GM18526 (cell line): ENCODE measurements around the gene ISG15.

Experiments used
- POLR2A ChIP-seq: IDR thresholded peaks from 3 replicates; pipeline ENCODE4 v1.6.1; 2011; ENCODE audit not compliant: insufficient read length; ENCODE audit errors: extremely low read depth

ISG15 gene

DNA sequence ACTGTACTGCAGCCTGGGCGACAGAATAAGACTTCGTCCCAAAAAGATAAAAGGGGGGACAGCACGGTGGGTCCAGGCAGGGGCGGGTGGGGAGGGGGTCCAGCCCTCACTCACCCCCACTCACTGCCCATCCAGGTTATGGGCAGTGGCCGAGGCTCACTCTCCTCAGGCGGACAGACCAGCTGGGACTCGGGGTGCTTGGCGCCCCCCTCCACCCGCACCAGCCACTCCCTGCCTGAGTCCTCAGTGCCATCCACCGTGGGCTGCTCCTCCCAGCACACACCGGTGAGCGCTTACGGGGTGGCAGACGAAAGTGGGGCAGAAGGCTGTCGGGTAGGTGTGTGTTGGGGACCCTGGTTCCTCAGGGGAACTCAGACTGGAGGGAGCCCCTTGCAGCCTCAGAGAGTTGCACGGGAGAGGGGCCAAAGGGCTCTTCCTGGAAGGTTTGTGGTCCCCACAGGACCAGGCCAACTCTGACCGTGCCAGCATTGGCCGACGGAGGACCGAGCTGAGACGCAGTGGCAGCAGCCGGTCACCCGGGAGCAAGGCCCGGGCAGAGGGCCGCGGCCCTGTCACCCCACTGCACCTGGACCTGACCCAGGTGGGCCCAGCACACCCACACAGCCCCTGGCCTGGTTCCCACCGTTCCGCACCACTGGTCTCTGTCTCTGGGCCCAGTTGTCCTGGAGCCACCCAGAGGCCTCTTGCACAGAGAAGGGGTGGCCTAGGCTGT, 40.4 kb upstream of the ISG15 start:
- TF ChIP-seq POLR2A, result no peak

DNA sequence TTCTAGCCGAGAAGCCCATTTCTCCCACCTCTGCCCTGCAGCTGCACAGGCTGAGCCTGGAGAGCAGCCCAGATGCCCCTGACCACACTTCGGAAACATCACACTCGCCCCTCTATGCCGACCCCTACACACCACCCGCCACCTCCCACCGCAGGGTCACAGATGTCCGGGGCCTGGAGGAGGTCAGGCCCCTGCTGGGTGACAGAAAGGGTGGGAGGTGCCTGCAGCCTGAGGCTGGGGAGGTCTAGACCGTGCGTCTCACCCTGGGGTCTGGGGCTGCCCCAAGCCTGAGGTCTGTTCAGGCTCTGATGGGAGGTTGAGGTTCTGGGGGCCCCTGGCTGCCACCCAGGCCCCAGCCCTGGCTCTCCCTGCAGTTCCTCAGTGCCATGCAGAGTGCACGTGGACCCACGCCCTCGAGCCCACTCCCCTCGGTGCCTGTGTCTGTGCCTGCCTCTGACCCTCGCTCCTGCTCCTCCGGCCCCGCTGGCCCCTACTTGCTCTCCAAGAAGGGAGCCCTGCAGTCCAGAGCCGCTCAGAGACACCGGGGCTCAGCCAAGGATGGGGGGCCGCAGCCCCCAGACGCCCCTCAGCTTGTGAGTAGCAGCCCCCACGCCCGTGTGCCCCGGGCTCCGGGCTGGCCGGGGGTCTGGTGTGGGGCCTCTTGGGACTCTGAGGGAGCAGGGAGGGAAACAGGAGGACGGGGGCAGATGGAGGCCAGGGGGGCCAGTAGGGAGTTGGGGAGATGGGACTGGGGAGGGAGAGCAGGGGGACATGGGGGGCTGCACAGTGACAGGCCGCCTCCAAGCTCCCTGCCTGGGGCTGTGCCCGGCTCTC, 39.6 kb upstream of the ISG15 start:
- no peak for TF ChIP-seq POLR2A

DNA sequence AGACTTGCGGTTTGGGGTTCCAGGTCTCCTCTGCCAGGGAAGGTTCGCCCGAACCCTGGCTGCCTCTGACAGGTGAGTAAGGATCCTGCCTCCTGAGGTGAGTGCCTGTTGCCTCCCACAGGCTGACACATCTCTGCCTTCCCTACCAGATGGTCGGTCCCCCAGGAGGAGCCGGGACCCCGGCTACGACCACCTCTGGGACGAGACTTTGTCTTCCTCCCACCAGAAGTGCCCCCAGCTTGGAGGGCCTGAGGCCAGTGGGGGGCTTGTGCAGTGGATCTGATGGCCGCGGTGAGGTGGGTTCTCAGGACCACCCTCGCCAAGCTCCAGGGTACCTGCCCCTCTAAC, 39.0 kb upstream of the ISG15 start:
- TF ChIP-seq POLR2A, result no peak

DNA sequence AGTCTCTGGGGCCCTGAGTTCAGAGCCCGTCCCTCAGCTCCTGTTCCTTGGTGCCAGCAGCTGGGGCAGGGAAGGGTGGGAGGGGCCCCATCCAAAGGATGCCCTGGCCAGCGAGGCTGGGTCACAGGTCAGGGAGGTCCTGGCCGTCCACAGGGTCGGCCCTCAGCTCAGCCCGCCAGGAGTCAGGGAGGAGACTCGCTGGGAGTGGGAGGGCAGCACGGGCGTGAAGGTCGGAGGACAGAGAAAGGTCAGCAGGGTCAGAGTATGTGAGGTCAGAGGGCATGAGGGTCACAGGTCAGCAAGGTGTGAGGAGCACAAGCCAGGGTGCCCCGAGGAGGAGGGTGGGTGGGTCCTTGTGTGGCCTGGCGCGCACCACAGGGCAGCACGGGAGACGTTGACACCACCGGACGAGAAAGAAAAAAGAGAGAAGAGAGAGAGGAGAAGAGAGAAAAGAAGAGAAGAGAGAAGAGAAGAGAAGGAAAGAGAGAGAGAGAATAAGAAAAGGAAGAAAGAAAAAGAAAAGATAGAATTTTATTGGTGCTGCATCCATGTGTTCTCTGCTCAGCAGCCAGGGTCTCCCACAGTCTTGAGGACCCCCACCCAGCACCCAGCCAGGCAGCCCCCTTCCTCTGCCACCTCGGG, 38.5 kb upstream of the ISG15 start:
- TF ChIP-seq POLR2A, result no peak

DNA sequence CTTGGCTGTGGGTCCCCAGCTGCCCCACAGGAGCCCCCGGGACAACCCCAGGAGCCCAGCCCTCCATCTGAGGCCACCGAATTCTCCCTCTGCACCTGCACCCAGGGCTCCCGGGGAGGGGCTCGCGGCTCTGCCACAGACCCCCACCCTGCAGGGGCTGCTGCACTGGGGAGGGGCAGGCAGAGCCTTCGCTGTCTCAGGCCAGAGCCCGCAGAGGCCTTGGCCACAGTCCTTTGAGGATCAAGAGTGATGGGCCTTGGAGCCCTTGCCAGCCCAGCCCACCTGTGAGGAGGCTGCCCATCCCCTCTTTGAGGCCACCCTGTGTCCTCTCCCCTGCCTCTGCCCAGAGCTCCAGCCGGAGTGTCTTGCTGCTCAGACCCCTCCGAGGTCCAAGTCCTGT, 37.9 kb upstream of the ISG15 start:
- TF ChIP-seq POLR2A, result no peak

DNA sequence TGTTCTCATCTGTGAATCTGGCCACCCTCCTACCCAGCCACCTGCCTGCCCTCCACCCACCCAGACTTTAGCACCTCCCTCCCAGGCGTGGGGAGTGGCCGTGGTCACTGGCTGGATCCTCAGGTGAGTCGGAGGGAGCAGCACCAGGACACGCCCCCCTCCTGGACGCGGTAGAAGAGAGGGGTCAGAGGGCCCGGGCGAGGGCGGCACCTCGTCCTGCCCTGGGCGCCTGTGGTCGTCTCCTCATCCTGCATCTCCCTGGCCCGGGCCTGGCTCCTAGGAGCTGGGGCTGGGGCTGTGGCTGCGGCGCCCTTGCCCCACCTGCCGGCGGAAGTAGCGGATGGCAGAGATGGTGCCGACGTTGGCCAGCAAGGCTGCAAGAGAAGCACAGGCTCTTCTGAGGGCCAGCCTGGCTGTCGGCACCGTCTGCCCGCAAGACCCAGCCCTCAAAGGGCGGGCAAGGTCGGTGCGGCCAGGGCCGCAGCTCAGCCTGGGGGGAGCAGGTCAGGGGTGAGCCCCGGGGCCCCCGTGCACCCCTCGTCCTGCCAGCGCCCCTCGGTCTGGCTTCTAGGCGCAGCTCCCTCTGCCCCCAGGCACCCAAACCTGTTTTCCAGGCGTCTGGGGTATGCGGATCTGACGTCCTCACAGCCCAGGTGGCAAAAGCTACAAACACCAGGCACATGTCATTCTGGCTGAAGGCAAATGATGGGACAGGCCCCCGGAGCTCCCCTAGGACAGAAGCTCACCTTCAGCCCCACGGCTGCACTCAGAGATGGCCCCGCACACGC, 37.2 kb upstream of the ISG15 start:
- TF ChIP-seq POLR2A, result no peak

DNA sequence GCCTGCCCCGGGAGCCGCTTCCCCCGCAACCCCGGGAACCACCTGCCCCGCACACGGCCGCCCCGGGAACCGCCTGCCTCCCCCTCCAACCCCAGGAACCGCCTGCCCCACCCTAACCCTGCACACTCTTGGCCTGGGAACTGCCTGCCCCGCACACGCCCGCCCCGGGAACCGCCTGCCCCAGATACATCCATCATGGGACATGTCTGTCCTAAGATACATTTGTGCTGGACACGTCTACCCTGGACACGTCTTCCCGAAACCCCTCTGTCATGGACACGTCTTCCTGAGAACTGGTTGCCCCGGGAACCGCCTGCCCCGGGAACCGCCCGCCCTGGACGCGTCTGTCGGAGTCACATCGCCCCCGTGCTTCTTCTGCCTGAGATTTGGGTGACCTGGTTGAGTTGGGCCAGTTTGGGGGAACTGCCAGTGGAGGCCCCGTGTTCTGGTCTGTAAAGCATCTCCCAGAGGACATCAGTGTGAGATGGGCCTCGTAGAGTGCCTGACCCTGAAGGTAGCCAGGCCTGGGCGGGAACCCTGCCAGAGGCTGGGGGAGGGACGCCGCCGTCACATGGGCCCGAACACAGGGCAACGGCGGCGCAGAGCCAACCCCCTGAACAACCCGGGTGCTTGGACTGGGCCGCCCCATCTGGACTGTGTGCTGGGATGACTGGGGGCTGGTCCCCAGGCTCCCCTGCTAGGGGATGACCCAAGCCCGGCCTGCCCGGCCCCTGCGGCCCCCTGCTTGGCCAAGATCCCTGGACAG, 35.0 kb upstream of the ISG15 start:
- no peak for TF ChIP-seq POLR2A

DNA sequence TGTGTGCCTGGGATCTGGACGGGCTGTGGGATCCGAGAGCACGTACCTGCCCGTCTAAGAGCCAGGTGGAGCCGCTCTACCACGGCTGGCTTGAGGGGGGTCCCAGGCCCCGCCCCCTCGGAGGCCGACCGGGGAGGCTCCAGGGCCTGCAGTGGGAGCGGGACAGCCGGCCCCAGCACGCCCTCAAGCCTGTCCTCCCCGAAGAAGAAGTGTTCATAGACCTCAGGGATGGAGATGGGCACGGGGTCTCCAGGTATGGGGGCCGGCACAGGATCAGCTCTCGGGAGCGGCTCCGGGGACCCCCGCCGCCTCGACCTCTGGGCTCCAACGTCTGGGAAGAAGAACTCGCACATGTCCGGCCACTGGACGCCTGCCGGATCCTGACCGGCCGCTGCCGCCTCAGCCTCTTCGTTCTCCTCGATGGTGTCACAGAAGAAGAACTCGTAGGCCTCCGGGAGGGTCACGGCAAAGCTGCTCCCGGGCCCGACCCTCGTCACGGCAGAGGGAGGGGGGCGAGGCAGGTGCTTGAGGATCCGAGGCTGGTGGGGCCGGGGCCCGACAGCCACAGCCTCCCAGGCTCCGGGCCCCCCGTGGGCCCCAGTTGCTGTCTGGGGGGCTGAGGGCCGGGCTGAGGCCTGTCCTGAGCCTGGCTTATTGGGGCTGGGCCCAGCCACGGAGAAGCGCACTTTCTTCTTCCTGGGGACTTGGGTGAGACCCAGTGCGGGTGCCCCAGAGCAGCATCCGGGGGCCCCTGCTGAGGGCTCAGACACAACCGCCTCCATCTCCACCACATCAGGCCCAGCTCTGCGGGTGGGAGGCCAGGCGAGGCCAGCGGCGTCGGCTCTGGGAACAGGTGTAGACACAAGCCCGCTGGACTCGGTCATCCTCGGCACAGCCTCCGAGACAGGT, 34.2 kb upstream of the ISG15 start:
- no peak for TF ChIP-seq POLR2A

DNA sequence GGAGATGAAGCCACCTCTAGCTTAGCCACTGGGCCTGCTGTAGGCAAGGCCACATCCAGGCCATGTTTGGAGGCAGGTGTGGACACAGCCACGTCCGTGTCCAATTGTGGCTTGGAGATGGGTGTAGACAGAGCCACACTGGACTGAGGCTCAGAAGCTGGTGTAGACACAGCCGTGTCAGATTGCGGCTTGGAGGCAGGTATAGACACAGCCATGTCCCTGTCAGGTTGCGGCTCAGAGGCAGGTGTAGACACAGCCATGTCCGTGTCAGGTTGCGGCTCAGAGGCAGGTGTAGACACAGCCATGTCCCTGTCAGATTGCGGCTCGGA, 33.6 kb upstream of the ISG15 start:
- no peak for TF ChIP-seq POLR2A

DNA sequence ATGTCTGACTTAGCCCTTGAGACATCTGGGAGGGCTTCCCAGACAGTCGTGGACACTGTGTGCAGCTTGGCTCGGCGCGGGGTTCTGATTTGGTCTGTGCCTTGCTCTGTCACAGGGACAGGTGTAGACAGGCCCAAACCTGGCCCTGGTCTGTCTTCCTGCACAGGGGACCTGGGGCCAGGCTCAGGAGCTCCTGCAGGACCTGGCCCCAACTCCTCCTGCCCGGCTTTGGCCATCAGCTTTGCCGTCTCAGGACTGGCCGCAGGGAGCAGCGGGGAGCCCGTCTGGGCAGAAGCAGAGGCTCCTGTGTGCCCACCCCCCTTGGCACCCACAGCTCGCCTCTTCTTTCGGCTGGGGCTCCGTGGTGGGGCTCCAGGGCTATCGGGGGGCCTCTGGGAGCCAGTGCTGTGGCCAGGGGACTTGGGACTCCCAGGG, 33.1 kb upstream of the ISG15 start:
- TF ChIP-seq POLR2A, result no peak

DNA sequence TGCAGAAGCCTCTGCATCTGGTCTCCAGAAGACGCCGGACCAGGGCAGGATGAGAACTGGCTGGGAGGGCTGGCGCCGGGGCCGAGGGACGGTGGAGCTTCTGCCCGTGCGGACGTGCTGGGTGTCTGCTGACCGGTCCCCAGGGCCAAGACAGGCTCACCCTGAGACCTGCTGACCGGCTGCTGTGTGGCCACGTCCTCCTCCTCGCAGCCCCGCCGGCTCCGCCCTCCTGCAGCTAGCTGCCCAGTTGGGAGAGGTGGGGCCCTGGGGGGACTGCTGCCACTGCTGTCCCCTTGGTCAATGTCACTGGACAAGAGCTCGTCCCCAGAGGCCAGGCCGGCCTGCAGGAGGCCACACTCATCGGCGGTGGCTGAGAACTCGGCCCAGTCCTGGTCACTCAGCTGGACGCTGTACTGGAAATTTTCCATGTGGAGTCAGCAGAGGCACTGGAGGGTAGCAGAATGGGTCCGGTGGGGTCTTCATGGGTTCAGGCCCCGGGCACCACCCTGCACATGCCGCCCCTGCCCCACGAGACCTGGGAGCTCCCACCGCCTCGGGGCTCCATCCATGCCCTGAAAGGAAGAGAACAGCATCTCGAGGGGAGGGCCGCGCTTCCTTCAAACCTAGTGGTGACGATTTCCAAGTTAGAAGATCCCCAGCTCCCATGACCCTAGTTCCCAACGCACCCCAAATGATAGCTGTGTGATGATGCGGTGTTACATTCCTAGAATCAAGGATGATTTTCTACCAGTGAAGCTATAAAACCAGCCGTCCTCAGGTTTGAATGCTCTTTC, 32.5 kb upstream of the ISG15 start:
- TF ChIP-seq POLR2A, result no peak

DNA sequence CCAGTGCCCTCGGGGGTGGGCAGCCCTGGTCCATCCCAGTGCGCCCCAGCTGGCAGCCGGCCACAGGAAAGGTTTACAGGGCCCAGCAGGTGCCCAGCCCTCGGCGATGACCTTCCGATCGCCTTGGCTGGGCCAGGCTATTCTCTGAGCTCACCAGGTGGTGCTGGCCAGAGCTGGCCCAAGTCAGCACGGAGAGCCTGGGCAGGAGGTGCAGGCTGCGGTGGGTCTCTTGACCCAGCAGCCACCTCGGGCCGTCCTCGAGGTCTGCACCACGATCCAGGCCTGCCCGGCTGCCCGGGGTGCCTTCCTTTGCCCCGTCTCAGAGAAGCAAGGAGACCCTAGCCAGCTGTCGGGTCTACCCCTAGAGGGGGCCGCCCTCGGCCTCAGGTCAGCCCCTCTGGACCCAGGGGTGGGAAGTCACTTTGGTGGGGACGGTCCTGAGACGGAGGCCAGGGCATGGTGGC, 31.8 kb upstream of the ISG15 start:
- no peak for TF ChIP-seq POLR2A

DNA sequence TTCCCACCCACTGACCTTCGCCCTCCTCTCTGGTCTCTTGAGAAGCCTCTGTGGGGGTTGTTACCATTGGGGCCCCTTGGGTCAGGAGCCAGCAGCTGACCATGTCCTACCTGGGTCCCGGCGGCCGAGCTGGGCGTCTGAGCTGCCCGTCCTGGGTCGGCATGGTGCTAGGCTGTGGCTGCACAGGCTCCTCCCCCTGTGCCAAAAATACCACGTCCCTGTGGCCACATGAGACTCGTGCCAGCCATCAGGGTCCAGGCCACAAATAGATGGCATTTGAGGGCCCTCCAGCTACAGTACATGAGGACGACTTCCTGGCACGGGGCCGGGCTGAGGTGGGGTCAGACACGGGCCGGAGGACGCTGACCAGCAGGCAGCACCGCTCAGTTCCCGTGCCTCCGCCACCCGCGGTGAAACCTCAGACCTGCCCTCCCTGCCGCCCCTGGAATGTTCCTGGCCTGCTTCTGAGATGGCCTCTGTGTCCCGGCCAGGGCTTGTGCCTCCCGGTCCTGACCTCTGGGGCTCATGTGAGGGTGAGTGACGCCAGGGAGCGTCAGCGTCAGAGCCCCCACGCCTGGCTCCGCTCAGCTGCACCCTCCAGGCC, 31.2 kb upstream of the ISG15 start, which contains the start of gene PERM1:
Gene PERM1 (minus strand): TSS at position 139 of the 604 bp plus-strand sequence. CDS start 1,064 bp downstream, outside the sequence.
- no peak for TF ChIP-seq POLR2A
